PC-9 (cell line): Measurements from ENCODE around the gene TBATA. TPM values are rescaled to one million over a fixed set of nuclear protein-coding genes. Genes with fewer than 3 reads are reported as not detected.

Experiments used
- BruUV-seq: library from RNA; stranded (reverse); fragments of 400-500 nt; replicated peaks from 2 replicates; lab custom pipeline; 2021; lab: Mats Ljungman, UMichigan
- CTCF ChIA-PET: fragments of 300-600 bp; sonication (Branson Sonifier 250); formaldehyde crosslinking; loops from one replicate; lab custom pipeline; 2022; ENCODE audit warnings: antibody characterized with exemption; lab: Charles Lee
- POLR2A ChIA-PET: fragments of 300-600 bp; sonication (Branson Sonifier 250); formaldehyde crosslinking; loops from one replicate; lab custom pipeline; 2022; ENCODE audit warnings: antibody characterized with exemption; ENCODE audit not compliant: unreplicated experiment; lab: Charles Lee
- DNase-seq, 2 experiments: peaks; one replicate each; pipeline versions ENCODE4 v3.0.0 to v3.0.0-alpha.2; 2015 to 2022; ENCODE audit warnings: mixed read lengths in 1 of 2
- H2AFZ ChIP-seq: fragments of 200-600 bp; sonication (generic); 2 replicates; pipeline ENCODE4 v1.8.1; 2017; ENCODE audit warnings: antibody characterized with exemption
- H3F3A ChIP-seq: fragments of 200-600 bp; sonication (generic); 2 replicates; pipeline ENCODE4 v1.8.1; 2017; ENCODE audit warnings: antibody characterized with exemption, mild to moderate bottlenecking, low read depth; ENCODE audit not compliant: insufficient read depth
- H3K27ac ChIP-seq: fragments of 200-600 bp; sonication (generic); 2 replicates; pipeline ENCODE4 v1.6.1; 2016; ENCODE audit warnings: mixed run types
- H3K27me3 ChIP-seq: fragments of 200-600 bp; sonication (generic); 2 replicates; pipeline ENCODE4 v1.6.1; 2016; ENCODE audit warnings: low read depth, mixed run types; ENCODE audit not compliant: insufficient read depth
- H3K36me3 ChIP-seq: fragments of 200-600 bp; sonication (generic); 2 replicates; pipeline ENCODE4 v1.6.1; 2016; ENCODE audit warnings: low read depth, mixed run types
- H3K4me1 ChIP-seq: fragments of 200-600 bp; sonication (generic); replicated peaks from 2 replicates; pipeline ENCODE4 v1.6.1; 2016; ENCODE audit warnings: mixed run types; ENCODE audit not compliant: insufficient read depth
- H3K4me2 ChIP-seq: fragments of 200-600 bp; sonication (generic); 2 replicates; pipeline ENCODE4 v1.6.1; 2017; ENCODE audit warnings: mixed run types
- H3K4me3 ChIP-seq: fragments of 200-600 bp; sonication (generic); 2 replicates; pipeline ENCODE4 v1.6.1; 2016; ENCODE audit warnings: mixed run types
- H3K79me2 ChIP-seq: fragments of 200-600 bp; sonication (generic); 2 replicates; pipeline ENCODE4 v1.6.1; 2017; ENCODE audit warnings: low read depth, mixed run types
- H3K9me2 ChIP-seq: fragments of 200-600 bp; sonication (generic); 2 replicates; pipeline ENCODE4 v1.8.1; 2017; ENCODE audit warnings: mild to moderate bottlenecking; ENCODE audit not compliant: insufficient read depth
- H3K9me3 ChIP-seq: fragments of 200-600 bp; sonication (generic); 2 replicates; pipeline ENCODE4 v1.8.1; 2016; ENCODE audit warnings: low read depth; ENCODE audit not compliant: insufficient read depth
- H4K20me1 ChIP-seq: fragments of 200-600 bp; sonication (generic); 2 replicates; pipeline ENCODE4 v1.8.1; 2017; ENCODE audit not compliant: insufficient read depth
- CTCF ChIP-seq: fragments of 200-600 bp; sonication (generic); conservative IDR thresholded peaks from 2 replicates; pipeline ENCODE4 v1.6.1; 2017; ENCODE audit warnings: mixed run types, antibody characterized with exemption, mild to moderate bottlenecking, moderate library complexity
- EZH2 ChIP-seq: fragments of 200-600 bp; sonication (generic); IDR thresholded peaks from 2 replicates; pipeline ENCODE4 v1.8.0; 2017; ENCODE audit warnings: antibody characterized with exemption, low read depth
- intact Hi-C: fragments of 100-400 bp; cut with micrococcal nuclease; formaldehyde crosslinking; loops from one replicate; pipeline ENCODE4 v1.10.0; 2022; ENCODE audit not compliant: unreplicated experiment
- total RNA-seq: library from RNA; stranded (reverse); gene quantifications from 2 replicates; pipeline ENCODE4 v1.2.3, GENCODE V29; 2021

The TBATA gene
- total RNA-seq, 1 experiment from 2014 or later, result not detected

- H3K4me2 ChIP-seq, result peak overlapping the region; percentile 78
- H3K27ac ChIP-seq, result peak overlapping the region; percentile 89
- TF ChIP-seq CTCF (no peak), EZH2 (no peak)
- peaks cover 45% of the 10 kb centered on the region for H3K79me2 ChIP-seq
- peak overlapping the region; percentile 77 for H2AFZ ChIP-seq
- no peaks in the 10 kb centered on the region for H3K9me2 ChIP-seq
- POLR2A ChIA-PET, result interaction anchor here (0.6 to 1.2 kb wide), 6 partner anchors 23 to 1489 kb away, joined by 3 to 5 read pairs (median 4); no protein-coding TSS in a partner anchor
- BruUV-seq, result no TSS peak
- peaks cover 52% of the 10 kb centered on the region for H3K4me1 ChIP-seq
- H3K36me3 ChIP-seq, result peaks cover 25% of the 10 kb centered on the region
- peak; percentile 93 to 94 for DNase-seq
- H3K4me3 ChIP-seq, result peak overlapping the region; percentile 68
- H3K9me3 ChIP-seq, result no peaks in the 10 kb centered on the region
- peaks cover 11% of the 10 kb centered on the region; the same call in 1 of the 2 replicates for H4K20me1 ChIP-seq
- peaks cover 15% of the 10 kb centered on the region for H3F3A ChIP-seq
- intact Hi-C loops, result loop anchor here (1.0 to 5.0 kb wide), 3 partner anchors 50 to 468 kb away; no protein-coding TSS in a partner anchor
- CTCF ChIA-PET, result interaction anchor here (0.6 to 1.0 kb wide), 3 partner anchors 13 to 843 kb away, joined by 3 to 14 read pairs (median 3); no protein-coding TSS in a partner anchor
- H3K27me3 ChIP-seq, result no peaks in the 10 kb centered on the region
These were observed 31.2 kb upstream of the TBATA start for GRCh38 chr10:70816220-70816894.

GRCh38 chr10:70815504-70816219 is 30.5 kb upstream of the TBATA start, which contains the start of gene SGPL1:
Gene SGPL1, plus strand, starts transcription at chr10:70815948. Its CDS starts 906 bp downstream, at chr10:70816854.
- ChIA-PET POLR2A (interaction anchor here (1.2 kb wide), 1 partner anchor 34 kb away, joined by 4 read pairs; no protein-coding TSS in a partner anchor), CTCF (interaction anchor here (0.6 to 0.7 kb wide), 3 partner anchors 220 to 844 kb away, joined by 3 to 14 read pairs (median 11); no protein-coding TSS in a partner anchor)
- intact Hi-C loops, result loop anchor here (1.0 to 5.0 kb wide), 7 partner anchors 51 to 469 kb away; no protein-coding TSS in a partner anchor
- peak within 1 kb of the TSS; percentile 77 for H2AFZ ChIP-seq
- H3K4me3 ChIP-seq, result peak within 1 kb of the TSS; percentile 68
- TF ChIP-seq CTCF (peak; percentile 84), EZH2 (no peak)
- no peaks in the 10 kb centered on the region for H3K27me3 ChIP-seq
- peaks cover 11% of the 10 kb centered on the region; the same call in 1 of the 2 replicates for H4K20me1 ChIP-seq
- H3K79me2 ChIP-seq, result peaks cover 40% of the 10 kb centered on the region
- H3K4me1 ChIP-seq, result peaks cover 45% of the 10 kb centered on the region
- H3K9me3 ChIP-seq, result no peaks in the 10 kb centered on the region
- peak; percentile 68 to 91 for DNase-seq
- H3K36me3 ChIP-seq, result peaks cover 25% of the 10 kb centered on the region
- H3K4me2 ChIP-seq, result peak within 1 kb of the TSS; percentile 78
- BruUV-seq, result TSS peak; percentile 96
- peak within 1 kb of the TSS; percentile 89 for H3K27ac ChIP-seq
- H3K9me2 ChIP-seq, result no peaks in the 10 kb centered on the region
- peaks cover 13% of the 10 kb centered on the region for H3F3A ChIP-seq

- no peaks in the 10 kb centered on the region for H3K9me2 ChIP-seq
- H3K27ac ChIP-seq, result no peak overlapping the region
- no peak for DNase-seq
- TF ChIP-seq CTCF (no peak), EZH2 (no peak)
- H3K79me2 ChIP-seq, result peaks cover 25% of the 10 kb centered on the region
- ChIA-PET POLR2A (no interaction called here), CTCF (interaction anchor here (0.6 kb wide), 1 partner anchor 112 kb away, joined by 4 read pairs; no protein-coding TSS in a partner anchor)
- 0 out of 2 replicates have a peak, but pooled peaks cover 2% of the 10 kb centered on the region for H4K20me1 ChIP-seq
- H3F3A ChIP-seq, result peaks cover 22% of the 10 kb centered on the region
- H3K4me3 ChIP-seq, result no peak overlapping the region
- BruUV-seq, result no TSS peak
- H2AFZ ChIP-seq, result no peak overlapping the region
- H3K36me3 ChIP-seq, result peaks cover 16% of the 10 kb centered on the region
- H3K9me3 ChIP-seq, result no peaks in the 10 kb centered on the region
- intact Hi-C loops, result loop anchor here (2.0 kb wide), 1 partner anchor 263 kb away; no protein-coding TSS in a partner anchor
- H3K4me1 ChIP-seq, result peaks cover 45% of the 10 kb centered on the region
- no peaks in the 10 kb centered on the region for H3K27me3 ChIP-seq
- H3K4me2 ChIP-seq, result no peak overlapping the region
These were observed 28.9 kb upstream of the TBATA start for GRCh38 chr10:70814126-70814525.
